K562 (cell line): ENCODE results near the gene DNAJC18. TPM values are rescaled to one million over a fixed set of nuclear protein-coding genes. Genes with fewer than 3 reads are reported as not detected.

Experiments
- ILK ChIP-seq: fragments of 450-650 bp; IDR thresholded peaks from 2 replicates; pipeline ENCODE4 v1.6.1; 2016; ENCODE audit warnings: missing genetic modification characterization, low read depth, mild to moderate bottlenecking, missing compliant biosample characterization, moderate library complexity, borderline replicate concordance
- PTBP1 ChIP-seq: fragments of 200-400 bp; formaldehyde crosslinking; IDR thresholded peaks from 2 replicates; pipeline ENCODE4 v1.6.1; 2017; ENCODE audit warnings: low read depth, low read length
- RBM14 ChIP-seq: fragments of 200-400 bp; formaldehyde crosslinking; IDR thresholded peaks from 2 replicates; pipeline ENCODE4 v1.6.1; 2018; ENCODE audit warnings: low read depth, mild to moderate bottlenecking, low read length, moderate library complexity, borderline replicate concordance; ENCODE audit not compliant: insufficient read depth
- SMARCA5 ChIP-seq: fragments of 450-650 bp; IDR thresholded peaks from 2 replicates; pipeline ENCODE4 v1.6.1; 2016
- polyA plus RNA-seq, 8 experiments: library from polyadenylated mRNA; depleted of rRNA in 4 of 8; stranded (reverse) in 5 of 8; unstranded in 3 of 8; fragments of >200 nt; fragmentation: Nextera tagmentation in 2 of 8; fragmentation: Illumina TruSeq in 1 of 8; extraction: Ambion mirVana in 2 of 8; extraction: Trizol in 1 of 8; gene quantifications; 2 replicates each; pipeline versions ENCODE4 v1.2.1 to v1.2.3, GENCODE V29; 2011 to 2014; ENCODE audit warnings: inconsistent platforms in 1 of 8, missing spikeins in 1 of 8
- total RNA-seq, 7 experiments: library from RNA; depleted of rRNA in 6 of 7; stranded (reverse); fragments of >200 nt in 6 of 7; fragmentation: Illumina TruSeq in 2 of 7; extraction: Trizol in 2 of 7; gene quantifications; 2 replicates each; pipeline versions ENCODE4 v1.2.1 to v1.2.3, GENCODE V29; 2011 to 2021; ENCODE audit warnings: low replicate concordance in 1 of 7
- TF ChIP-seq, protein P1 (sequence below): fragments of 200-600 bp; sonication (generic); IDR thresholded peaks from one replicate; pipeline ENCODE4 v1.6.1; 2012; ENCODE audit warnings: mild to moderate bottlenecking, low read depth, low read length, inconsistent platforms
- TF ChIP-seq, protein P2 (sequence below), 2 experiments: IDR thresholded peaks; 2 replicates each; pipeline ENCODE4 v1.6.1; 2011; ENCODE audit warnings: borderline replicate concordance in 1 of 2, control low read depth in 1 of 2, low read depth in 1 of 2, low read length in 1 of 2, mild to moderate bottlenecking in 1 of 2, mixed read lengths in 1 of 2, moderate library complexity in 1 of 2; ENCODE audit not compliant: insufficient read depth in 1 of 2, insufficient read length in 1 of 2, poor library complexity in 1 of 2, severe bottlenecking in 1 of 2; ENCODE audit errors: extremely low read depth in 1 of 2
- TF ChIP-seq, protein P3 (sequence below), 2 experiments: fragments of 450-650 bp; conservative IDR thresholded peaks; 2 replicates each; pipeline ENCODE4 v1.6.1; 2017; ENCODE audit warnings: mild to moderate bottlenecking in 2 of 2, moderate library complexity in 2 of 2
- TF ChIP-seq, protein P4 (sequence below): fragments of 450-650 bp; conservative IDR thresholded peaks from 2 replicates; pipeline ENCODE4 v1.6.1; 2016; ENCODE audit warnings: missing genetic modification characterization, low read depth, mild to moderate bottlenecking, control low read depth, missing compliant biosample characterization

DNAJC18 gene
- total and polyA plus RNA-seq, 9 of the 15 experiments (the other 6 are each of a cell fraction or from before 2014, with no cell fraction given), result 1.5 to 13.3 (median 7.5) TPM

DNA sequence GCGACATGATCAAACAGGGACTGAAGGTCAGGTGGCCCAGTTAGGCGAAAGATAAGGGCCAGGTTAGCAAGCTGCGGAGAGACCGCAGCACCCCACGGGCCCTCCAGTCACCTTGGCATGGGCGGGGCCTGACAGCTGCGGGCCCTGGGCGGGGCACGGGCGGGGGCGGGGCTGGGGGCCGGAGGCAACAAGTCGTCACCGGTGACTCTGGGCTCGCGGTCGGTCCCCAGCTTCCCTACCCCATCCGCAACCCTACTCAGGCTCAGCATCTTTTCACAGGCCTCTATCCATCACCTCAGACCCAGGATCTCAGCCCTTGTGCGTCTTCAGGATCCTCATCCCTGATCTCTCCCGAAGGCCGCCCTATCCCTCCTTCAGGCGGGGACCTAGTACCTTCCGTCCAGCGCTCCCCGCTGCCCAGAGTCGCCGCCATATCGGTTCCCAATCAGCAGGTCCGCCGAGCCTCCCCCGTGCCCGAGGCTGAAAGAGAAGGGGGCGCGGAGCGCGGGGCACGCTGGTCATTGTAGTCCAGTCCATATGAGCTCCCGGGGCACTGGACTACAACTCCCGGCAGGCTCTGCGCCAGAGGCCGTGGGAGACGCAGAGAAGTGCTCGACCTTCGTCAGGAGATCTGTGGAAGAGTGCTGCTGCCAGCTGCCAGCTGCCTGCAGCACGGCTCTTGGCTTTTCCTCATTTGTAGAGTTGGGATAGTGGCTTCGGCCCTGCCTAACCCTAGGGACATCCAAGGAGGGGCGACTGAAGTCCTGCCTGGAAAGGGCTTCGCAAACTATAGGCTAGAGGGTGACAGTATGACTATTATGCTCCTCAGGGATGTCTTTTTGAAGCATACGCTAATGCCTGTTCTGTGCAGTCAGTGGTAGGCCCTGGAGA lies at the start of gene DNAJC18 (continued):
- TF ChIP-seq, protein P1, sequence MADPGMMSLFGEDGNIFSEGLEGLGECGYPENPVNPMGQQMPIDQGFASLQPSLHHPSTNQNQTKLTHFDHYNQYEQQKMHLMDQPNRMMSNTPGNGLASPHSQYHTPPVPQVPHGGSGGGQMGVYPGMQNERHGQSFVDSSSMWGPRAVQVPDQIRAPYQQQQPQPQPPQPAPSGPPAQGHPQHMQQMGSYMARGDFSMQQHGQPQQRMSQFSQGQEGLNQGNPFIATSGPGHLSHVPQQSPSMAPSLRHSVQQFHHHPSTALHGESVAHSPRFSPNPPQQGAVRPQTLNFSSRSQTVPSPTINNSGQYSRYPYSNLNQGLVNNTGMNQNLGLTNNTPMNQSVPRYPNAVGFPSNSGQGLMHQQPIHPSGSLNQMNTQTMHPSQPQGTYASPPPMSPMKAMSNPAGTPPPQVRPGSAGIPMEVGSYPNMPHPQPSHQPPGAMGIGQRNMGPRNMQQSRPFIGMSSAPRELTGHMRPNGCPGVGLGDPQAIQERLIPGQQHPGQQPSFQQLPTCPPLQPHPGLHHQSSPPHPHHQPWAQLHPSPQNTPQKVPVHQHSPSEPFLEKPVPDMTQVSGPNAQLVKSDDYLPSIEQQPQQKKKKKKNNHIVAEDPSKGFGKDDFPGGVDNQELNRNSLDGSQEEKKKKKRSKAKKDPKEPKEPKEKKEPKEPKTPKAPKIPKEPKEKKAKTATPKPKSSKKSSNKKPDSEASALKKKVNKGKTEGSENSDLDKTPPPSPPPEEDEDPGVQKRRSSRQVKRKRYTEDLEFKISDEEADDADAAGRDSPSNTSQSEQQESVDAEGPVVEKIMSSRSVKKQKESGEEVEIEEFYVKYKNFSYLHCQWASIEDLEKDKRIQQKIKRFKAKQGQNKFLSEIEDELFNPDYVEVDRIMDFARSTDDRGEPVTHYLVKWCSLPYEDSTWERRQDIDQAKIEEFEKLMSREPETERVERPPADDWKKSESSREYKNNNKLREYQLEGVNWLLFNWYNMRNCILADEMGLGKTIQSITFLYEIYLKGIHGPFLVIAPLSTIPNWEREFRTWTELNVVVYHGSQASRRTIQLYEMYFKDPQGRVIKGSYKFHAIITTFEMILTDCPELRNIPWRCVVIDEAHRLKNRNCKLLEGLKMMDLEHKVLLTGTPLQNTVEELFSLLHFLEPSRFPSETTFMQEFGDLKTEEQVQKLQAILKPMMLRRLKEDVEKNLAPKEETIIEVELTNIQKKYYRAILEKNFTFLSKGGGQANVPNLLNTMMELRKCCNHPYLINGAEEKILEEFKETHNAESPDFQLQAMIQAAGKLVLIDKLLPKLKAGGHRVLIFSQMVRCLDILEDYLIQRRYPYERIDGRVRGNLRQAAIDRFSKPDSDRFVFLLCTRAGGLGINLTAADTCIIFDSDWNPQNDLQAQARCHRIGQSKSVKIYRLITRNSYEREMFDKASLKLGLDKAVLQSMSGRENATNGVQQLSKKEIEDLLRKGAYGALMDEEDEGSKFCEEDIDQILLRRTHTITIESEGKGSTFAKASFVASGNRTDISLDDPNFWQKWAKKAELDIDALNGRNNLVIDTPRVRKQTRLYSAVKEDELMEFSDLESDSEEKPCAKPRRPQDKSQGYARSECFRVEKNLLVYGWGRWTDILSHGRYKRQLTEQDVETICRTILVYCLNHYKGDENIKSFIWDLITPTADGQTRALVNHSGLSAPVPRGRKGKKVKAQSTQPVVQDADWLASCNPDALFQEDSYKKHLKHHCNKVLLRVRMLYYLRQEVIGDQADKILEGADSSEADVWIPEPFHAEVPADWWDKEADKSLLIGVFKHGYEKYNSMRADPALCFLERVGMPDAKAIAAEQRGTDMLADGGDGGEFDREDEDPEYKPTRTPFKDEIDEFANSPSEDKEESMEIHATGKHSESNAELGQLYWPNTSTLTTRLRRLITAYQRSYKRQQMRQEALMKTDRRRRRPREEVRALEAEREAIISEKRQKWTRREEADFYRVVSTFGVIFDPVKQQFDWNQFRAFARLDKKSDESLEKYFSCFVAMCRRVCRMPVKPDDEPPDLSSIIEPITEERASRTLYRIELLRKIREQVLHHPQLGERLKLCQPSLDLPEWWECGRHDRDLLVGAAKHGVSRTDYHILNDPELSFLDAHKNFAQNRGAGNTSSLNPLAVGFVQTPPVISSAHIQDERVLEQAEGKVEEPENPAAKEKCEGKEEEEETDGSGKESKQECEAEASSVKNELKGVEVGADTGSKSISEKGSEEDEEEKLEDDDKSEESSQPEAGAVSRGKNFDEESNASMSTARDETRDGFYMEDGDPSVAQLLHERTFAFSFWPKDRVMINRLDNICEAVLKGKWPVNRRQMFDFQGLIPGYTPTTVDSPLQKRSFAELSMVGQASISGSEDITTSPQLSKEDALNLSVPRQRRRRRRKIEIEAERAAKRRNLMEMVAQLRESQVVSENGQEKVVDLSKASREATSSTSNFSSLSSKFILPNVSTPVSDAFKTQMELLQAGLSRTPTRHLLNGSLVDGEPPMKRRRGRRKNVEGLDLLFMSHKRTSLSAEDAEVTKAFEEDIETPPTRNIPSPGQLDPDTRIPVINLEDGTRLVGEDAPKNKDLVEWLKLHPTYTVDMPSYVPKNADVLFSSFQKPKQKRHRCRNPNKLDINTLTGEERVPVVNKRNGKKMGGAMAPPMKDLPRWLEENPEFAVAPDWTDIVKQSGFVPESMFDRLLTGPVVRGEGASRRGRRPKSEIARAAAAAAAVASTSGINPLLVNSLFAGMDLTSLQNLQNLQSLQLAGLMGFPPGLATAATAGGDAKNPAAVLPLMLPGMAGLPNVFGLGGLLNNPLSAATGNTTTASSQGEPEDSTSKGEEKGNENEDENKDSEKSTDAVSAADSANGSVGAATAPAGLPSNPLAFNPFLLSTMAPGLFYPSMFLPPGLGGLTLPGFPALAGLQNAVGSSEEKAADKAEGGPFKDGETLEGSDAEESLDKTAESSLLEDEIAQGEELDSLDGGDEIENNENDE, result no peak
- TF ChIP-seq, protein P2, sequence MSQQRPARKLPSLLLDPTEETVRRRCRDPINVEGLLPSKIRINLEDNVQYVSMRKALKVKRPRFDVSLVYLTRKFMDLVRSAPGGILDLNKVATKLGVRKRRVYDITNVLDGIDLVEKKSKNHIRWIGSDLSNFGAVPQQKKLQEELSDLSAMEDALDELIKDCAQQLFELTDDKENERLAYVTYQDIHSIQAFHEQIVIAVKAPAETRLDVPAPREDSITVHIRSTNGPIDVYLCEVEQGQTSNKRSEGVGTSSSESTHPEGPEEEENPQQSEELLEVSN (IDR thresholded peaks at IDR 0.05; ENCODE audit: borderline replicate concordance in 1 of 2, extremely low read depth in 1 of 2, insufficient read depth in 1 of 2, insufficient read length in 1 of 2, low read depth in 1 of 2, low read length in 1 of 2, poor library complexity in 1 of 2, severe bottlenecking in 1 of 2), result peak in 1 of 2 experiments; percentile 19
- TF ChIP-seq PTBP1 (no peak), ILK (tag) (no peak), RBM14 (no peak), SMARCA5 (0 out of 2 replicates have a peak, but pooled peaks have one; percentile 14)
- TF ChIP-seq, protein P3, sequence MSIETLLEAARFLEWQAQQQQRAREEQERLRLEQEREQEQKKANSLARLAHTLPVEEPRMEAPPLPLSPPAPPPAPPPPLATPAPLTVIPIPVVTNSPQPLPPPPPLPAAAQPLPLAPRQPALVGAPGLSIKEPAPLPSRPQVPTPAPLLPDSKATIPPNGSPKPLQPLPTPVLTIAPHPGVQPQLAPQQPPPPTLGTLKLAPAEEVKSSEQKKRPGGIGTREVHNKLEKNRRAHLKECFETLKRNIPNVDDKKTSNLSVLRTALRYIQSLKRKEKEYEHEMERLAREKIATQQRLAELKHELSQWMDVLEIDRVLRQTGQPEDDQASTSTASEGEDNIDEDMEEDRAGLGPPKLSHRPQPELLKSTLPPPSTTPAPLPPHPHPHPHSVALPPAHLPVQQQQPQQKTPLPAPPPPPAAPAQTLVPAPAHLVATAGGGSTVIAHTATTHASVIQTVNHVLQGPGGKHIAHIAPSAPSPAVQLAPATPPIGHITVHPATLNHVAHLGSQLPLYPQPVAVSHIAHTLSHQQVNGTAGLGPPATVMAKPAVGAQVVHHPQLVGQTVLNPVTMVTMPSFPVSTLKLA (conservative IDR thresholded peaks at IDR 0.05), result peak in 1 of 2 experiments; percentile 70; a peak in 3 of 4 replicates
- TF ChIP-seq, protein P4, sequence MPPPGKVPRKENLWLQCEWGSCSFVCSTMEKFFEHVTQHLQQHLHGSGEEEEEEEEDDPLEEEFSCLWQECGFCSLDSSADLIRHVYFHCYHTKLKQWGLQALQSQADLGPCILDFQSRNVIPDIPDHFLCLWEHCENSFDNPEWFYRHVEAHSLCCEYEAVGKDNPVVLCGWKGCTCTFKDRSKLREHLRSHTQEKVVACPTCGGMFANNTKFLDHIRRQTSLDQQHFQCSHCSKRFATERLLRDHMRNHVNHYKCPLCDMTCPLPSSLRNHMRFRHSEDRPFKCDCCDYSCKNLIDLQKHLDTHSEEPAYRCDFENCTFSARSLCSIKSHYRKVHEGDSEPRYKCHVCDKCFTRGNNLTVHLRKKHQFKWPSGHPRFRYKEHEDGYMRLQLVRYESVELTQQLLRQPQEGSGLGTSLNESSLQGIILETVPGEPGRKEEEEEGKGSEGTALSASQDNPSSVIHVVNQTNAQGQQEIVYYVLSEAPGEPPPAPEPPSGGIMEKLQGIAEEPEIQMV (tag), result 0 out of 2 replicates have a peak, but pooled peaks have one; percentile 30
